GM23338 (cell line): ENCODE results near the gene C15orf61. TPM values are rescaled to one million over a fixed set of nuclear protein-coding genes. Genes with fewer than 3 reads are reported as not detected.

Experiments used
- ATAC-seq: fragments of 200-7000 bp; cut with Tn5 transposase; 3 replicates; pipeline ENCODE4 v1.9.1; 2020
- DNase-seq: peaks from one replicate; pipeline ENCODE4 v3.0.0-alpha.2; 2015; ENCODE audit warnings: low spot score
- H2AFZ ChIP-seq: fragments of 200-600 bp; sonication (generic); 2 replicates; pipeline ENCODE4 v1.8.0; 2016; ENCODE audit warnings: antibody characterized with exemption, mild to moderate bottlenecking, moderate library complexity
- H3F3A ChIP-seq: fragments of 200-600 bp; sonication (generic); replicated peaks from 2 replicates; pipeline ENCODE4 v1.8.0; 2017; ENCODE audit warnings: antibody characterized with exemption, mixed run types, low read depth
- H3K27ac ChIP-seq: fragments of 200-600 bp; sonication (generic); 2 replicates; pipeline ENCODE4 v1.6.1; 2016; ENCODE audit warnings: low read depth
- H3K27me3 ChIP-seq: fragments of 200-600 bp; sonication (generic); 2 replicates; pipeline ENCODE4 v1.8.0; 2016; ENCODE audit warnings: mild to moderate bottlenecking, mixed run types, moderate library complexity; ENCODE audit not compliant: insufficient read depth
- H3K36me3 ChIP-seq: fragments of 200-600 bp; sonication (generic); 2 replicates; pipeline ENCODE4 v1.8.0; 2016; ENCODE audit warnings: mild to moderate bottlenecking; ENCODE audit not compliant: insufficient read depth
- H3K4me1 ChIP-seq: fragments of 200-600 bp; sonication (generic); 2 replicates; pipeline ENCODE4 v1.8.0; 2016; ENCODE audit warnings: mild to moderate bottlenecking, moderate library complexity; ENCODE audit not compliant: insufficient read depth
- H3K4me2 ChIP-seq: fragments of 200-600 bp; sonication (generic); 2 replicates; pipeline ENCODE4 v1.7.1; 2017; ENCODE audit warnings: mixed run types
- H3K4me3 ChIP-seq: fragments of 200-600 bp; sonication (generic); 2 replicates; pipeline ENCODE4 v1.6.1; 2016; ENCODE audit warnings: mixed run types
- H3K79me2 ChIP-seq: fragments of 200-600 bp; sonication (generic); replicated peaks from 2 replicates; pipeline ENCODE4 v1.8.0; 2017; ENCODE audit warnings: mild to moderate bottlenecking; ENCODE audit not compliant: insufficient read depth
- H3K9me2 ChIP-seq: fragments of 200-600 bp; sonication (generic); 2 replicates; pipeline ENCODE4 v1.8.0; 2017; ENCODE audit not compliant: insufficient read depth
- H4K20me1 ChIP-seq: fragments of 200-600 bp; sonication (generic); replicated peaks from 2 replicates; pipeline ENCODE4 v1.8.0; 2017; ENCODE audit warnings: mild to moderate bottlenecking; ENCODE audit not compliant: insufficient read depth
- H3K27ac Mint-ChIP-seq: 2 replicates; pipeline ENCODE4 v1.8.0; 2020; ENCODE audit warnings: inconsistent platforms, mild to moderate bottlenecking, moderate library complexity, mixed read lengths
- H3K27me3 Mint-ChIP-seq: 3 replicates; pipeline ENCODE4 v1.8.0; 2022; ENCODE audit warnings: low read depth, mild to moderate bottlenecking, moderate library complexity, mixed read lengths, inconsistent platforms; ENCODE audit not compliant: insufficient read depth, poor library complexity
- H3K36me3 Mint-ChIP-seq: 3 replicates; pipeline ENCODE4 v1.8.0; 2021; ENCODE audit warnings: low read depth, mild to moderate bottlenecking, inconsistent platforms, moderate library complexity, mixed read lengths
- H3K4me1 Mint-ChIP-seq: 3 replicates; pipeline ENCODE4 v1.8.0; 2020; ENCODE audit warnings: mild to moderate bottlenecking, inconsistent platforms, mixed read lengths
- H3K4me3 Mint-ChIP-seq: 3 replicates; pipeline ENCODE4 v1.8.0; 2021; ENCODE audit warnings: moderate library complexity, mild to moderate bottlenecking, inconsistent platforms, mixed read lengths
- H3K9me3 Mint-ChIP-seq: 3 replicates; pipeline ENCODE4 v1.8.0; 2020; ENCODE audit warnings: moderate library complexity, mild to moderate bottlenecking, inconsistent platforms, mixed read lengths
- CREB1 ChIP-seq: fragments of 250-450 bp; sonication (Bioruptor Pico); IDR thresholded peaks from 2 replicates; pipeline ENCODE4 v1.5.0; 2020; ENCODE audit warnings: low read depth, mild to moderate bottlenecking, moderate library complexity
- JUNB ChIP-seq: IDR thresholded peaks from one replicate; pipeline ENCODE4 v1.6.1; 2016; ENCODE audit warnings: antibody characterized with exemption; ENCODE audit not compliant: unreplicated experiment
- NANOG ChIP-seq: IDR thresholded peaks from 2 replicates; pipeline ENCODE4 v1.6.1; 2016; ENCODE audit warnings: antibody characterized with exemption, borderline replicate concordance
- POLR2AphosphoS5 ChIP-seq: IDR thresholded peaks from 2 replicates; pipeline ENCODE4 v1.6.1; 2016; ENCODE audit warnings: antibody characterized with exemption, low read depth
- ZNF114 ChIP-seq: fragments of 250-450 bp; sonication (Bioruptor Pico); IDR thresholded peaks from 2 replicates; pipeline ENCODE4 v1.5.0; 2020; ENCODE audit warnings: mild to moderate bottlenecking, moderate library complexity
- ZNF331 ChIP-seq: fragments of 250-450 bp; sonication (Bioruptor Pico); IDR thresholded peaks from 2 replicates; pipeline ENCODE4 v1.5.0; 2020; ENCODE audit warnings: low read depth, mild to moderate bottlenecking, moderate library complexity
- polyA plus RNA-seq: library from polyadenylated mRNA; unstranded; fragments of >200 nt; fragmentation: Nextera tagmentation; extraction: Ambion mirVana; gene quantifications from 2 replicates; pipeline ENCODE4 v1.2.1, GENCODE V29; 2016
- total RNA-seq: library from RNA; depleted of rRNA; stranded (reverse); fragments of >200 nt; shearing (Covaris generic); gene quantifications from 2 replicates; pipeline ENCODE4 v1.2.3, GENCODE V29; 2014
- TF ChIP-seq, protein P1 (sequence below), 2 experiments: fragments of 200-600 bp in 1 of 2; sonication (generic) in 1 of 2; conservative IDR thresholded peaks; 2 replicates each; pipeline versions ENCODE4 v1.5.1 to v1.6.1; 2016 to 2017; ENCODE audit warnings: antibody characterized with exemption in 2 of 2, low read depth in 2 of 2, mild to moderate bottlenecking in 2 of 2, moderate library complexity in 1 of 2
- TF ChIP-seq, protein P2 (sequence below): fragments of 250-450 bp; sonication (Bioruptor Pico); IDR thresholded peaks from 2 replicates; pipeline ENCODE4 v1.5.0; 2020; ENCODE audit warnings: mild to moderate bottlenecking, moderate library complexity

C15orf61 gene
- total and polyA plus RNA-seq, 2 experiments from 2014 or later = 1.8 to 5.9 TPM

DNA sequence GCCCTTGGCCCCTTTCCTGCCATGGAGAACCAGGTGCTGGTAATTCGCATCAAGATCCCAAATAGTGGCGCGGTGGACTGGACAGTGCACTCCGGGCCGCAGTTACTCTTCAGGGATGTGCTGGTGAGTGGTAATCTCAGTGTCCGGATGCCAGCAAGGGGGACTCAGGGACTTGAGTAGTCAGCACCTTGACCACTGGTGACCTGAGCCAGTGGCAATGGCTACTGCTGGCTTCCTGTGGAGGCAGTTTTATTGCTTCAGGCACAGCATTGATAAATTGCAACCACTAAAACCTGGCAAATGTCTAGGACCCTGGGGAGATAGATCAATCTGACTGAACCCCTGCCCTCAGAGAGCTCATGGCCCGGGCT is 22.4 kb downstream of the C15orf61 start:
- H3K27ac Mint-ChIP-seq = no peak overlapping the region; the same call in 1 of the 2 replicates
- no peak for DNase-seq
- H3K79me2 ChIP-seq = no peaks in the 10 kb centered on the region
- peaks cover 13% of the 10 kb centered on the region for H3K4me1 Mint-ChIP-seq
- H4K20me1 ChIP-seq = no peaks in the 10 kb centered on the region
- no peaks in the 10 kb centered on the region for H3K27me3 ChIP-seq
- H2AFZ ChIP-seq = peak overlapping the region; percentile 99
- peak overlapping the region; percentile 95 for H3K4me3 Mint-ChIP-seq
- peaks cover 9% of the 10 kb centered on the region for H3K4me1 ChIP-seq
- ATAC-seq = no peak
- H3K4me2 ChIP-seq = peak overlapping the region; percentile 97
- H3K36me3 ChIP-seq = no peaks in the 10 kb centered on the region
- no peak overlapping the region for H3K27ac ChIP-seq
- peak overlapping the region; percentile 93 for H3K4me3 ChIP-seq
- no peaks in the 10 kb centered on the region for H3K9me3 Mint-ChIP-seq
- no peaks in the 10 kb centered on the region for H3K9me2 ChIP-seq
- peaks cover 2% of the 10 kb centered on the region; the same call in 2 of the 3 replicates for H3K36me3 Mint-ChIP-seq
- H3K27me3 Mint-ChIP-seq = peaks cover 15% of the 10 kb centered on the region
- H3F3A ChIP-seq = no peaks in the 10 kb centered on the region; the same call in 1 of the 2 replicates
- no peak for TF ChIP-seq JUNB
- no peak for TF ChIP-seq NANOG
- TF ChIP-seq, protein P1, sequence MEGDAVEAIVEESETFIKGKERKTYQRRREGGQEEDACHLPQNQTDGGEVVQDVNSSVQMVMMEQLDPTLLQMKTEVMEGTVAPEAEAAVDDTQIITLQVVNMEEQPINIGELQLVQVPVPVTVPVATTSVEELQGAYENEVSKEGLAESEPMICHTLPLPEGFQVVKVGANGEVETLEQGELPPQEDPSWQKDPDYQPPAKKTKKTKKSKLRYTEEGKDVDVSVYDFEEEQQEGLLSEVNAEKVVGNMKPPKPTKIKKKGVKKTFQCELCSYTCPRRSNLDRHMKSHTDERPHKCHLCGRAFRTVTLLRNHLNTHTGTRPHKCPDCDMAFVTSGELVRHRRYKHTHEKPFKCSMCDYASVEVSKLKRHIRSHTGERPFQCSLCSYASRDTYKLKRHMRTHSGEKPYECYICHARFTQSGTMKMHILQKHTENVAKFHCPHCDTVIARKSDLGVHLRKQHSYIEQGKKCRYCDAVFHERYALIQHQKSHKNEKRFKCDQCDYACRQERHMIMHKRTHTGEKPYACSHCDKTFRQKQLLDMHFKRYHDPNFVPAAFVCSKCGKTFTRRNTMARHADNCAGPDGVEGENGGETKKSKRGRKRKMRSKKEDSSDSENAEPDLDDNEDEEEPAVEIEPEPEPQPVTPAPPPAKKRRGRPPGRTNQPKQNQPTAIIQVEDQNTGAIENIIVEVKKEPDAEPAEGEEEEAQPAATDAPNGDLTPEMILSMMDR (conservative IDR thresholded peaks at IDR 0.05; ENCODE audit: low read depth in 2 of 2) = no peak
- TF ChIP-seq CREB1 (CRISPR knock-in tag) = no peak
- TF ChIP-seq POLR2AphosphoS5 = no peak; the same call in 1 of the 2 replicates
- no peak for TF ChIP-seq ZNF114 (CRISPR knock-in tag)
- TF ChIP-seq, protein P2, sequence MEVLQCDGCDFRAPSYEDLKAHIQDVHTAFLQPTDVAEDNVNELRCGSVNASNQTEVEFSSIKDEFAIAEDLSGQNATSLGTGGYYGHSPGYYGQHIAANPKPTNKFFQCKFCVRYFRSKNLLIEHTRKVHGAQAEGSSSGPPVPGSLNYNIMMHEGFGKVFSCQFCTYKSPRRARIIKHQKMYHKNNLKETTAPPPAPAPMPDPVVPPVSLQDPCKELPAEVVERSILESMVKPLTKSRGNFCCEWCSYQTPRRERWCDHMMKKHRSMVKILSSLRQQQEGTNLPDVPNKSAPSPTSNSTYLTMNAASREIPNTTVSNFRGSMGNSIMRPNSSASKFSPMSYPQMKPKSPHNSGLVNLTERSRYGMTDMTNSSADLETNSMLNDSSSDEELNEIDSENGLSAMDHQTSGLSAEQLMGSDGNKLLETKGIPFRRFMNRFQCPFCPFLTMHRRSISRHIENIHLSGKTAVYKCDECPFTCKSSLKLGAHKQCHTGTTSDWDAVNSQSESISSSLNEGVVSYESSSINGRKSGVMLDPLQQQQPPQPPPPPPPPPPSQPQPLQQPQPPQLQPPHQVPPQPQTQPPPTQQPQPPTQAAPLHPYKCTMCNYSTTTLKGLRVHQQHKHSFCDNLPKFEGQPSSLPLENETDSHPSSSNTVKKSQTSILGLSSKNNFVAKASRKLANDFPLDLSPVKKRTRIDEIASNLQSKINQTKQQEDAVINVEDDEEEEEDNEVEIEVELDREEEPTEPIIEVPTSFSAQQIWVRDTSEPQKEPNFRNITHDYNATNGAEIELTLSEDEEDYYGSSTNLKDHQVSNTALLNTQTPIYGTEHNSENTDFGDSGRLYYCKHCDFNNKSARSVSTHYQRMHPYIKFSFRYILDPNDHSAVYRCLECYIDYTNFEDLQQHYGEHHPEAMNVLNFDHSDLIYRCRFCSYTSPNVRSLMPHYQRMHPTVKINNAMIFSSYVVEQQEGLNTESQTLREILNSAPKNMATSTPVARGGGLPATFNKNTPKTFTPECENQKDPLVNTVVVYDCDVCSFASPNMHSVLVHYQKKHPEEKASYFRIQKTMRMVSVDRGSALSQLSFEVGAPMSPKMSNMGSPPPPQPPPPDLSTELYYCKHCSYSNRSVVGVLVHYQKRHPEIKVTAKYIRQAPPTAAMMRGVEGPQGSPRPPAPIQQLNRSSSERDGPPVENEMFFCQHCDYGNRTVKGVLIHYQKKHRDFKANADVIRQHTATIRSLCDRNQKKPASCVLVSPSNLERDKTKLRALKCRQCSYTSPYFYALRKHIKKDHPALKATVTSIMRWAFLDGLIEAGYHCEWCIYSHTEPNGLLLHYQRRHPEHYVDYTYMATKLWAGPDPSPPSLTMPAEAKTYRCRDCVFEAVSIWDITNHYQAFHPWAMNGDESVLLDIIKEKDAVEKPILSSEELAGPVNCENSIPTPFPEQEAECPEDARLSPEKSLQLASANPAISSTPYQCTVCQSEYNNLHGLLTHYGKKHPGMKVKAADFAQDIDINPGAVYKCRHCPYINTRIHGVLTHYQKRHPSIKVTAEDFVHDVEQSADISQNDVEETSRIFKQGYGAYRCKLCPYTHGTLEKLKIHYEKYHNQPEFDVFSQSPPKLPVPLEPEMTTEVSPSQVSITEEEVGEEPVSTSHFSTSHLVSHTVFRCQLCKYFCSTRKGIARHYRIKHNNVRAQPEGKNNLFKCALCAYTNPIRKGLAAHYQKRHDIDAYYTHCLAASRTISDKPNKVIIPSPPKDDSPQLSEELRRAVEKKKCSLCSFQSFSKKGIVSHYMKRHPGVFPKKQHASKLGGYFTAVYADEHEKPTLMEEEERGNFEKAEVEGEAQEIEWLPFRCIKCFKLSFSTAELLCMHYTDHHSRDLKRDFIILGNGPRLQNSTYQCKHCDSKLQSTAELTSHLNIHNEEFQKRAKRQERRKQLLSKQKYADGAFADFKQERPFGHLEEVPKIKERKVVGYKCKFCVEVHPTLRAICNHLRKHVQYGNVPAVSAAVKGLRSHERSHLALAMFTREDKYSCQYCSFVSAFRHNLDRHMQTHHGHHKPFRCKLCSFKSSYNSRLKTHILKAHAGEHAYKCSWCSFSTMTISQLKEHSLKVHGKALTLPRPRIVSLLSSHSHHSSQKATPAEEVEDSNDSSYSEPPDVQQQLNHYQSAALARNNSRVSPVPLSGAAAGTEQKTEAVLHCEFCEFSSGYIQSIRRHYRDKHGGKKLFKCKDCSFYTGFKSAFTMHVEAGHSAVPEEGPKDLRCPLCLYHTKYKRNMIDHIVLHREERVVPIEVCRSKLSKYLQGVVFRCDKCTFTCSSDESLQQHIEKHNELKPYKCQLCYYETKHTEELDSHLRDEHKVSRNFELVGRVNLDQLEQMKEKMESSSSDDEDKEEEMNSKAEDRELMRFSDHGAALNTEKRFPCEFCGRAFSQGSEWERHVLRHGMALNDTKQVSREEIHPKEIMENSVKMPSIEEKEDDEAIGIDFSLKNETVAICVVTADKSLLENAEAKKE = no peak
- TF ChIP-seq ZNF331 (CRISPR knock-in tag) = no peak
